Mononuclear cell (primary cell): Measurements from ENCODE around the gene SCG5. TPM values are rescaled to one million over a fixed set of nuclear protein-coding genes. Genes with fewer than 3 reads are reported as not detected.
"Not testable (repeated sequence)": the region's sequence is repeated elsewhere in the genome, so short reads cannot be mapped to it uniquely, and the experiment has no call there.

ENCODE experiments used
- H3K27me3 ChIP-seq: 2 replicates; pipeline ENCODE4 v1.6.0; 2011; ENCODE audit warnings: low read length, control low read depth; ENCODE audit not compliant: insufficient read depth
- H3K4me1 ChIP-seq: 2 replicates; pipeline ENCODE4 v1.5.1; 2011; ENCODE audit warnings: mild to moderate bottlenecking, low read length, control low read depth; ENCODE audit not compliant: insufficient read depth
- H3K4me3 ChIP-seq: 2 replicates; pipeline ENCODE4 v1.5.1; 2011; ENCODE audit warnings: mild to moderate bottlenecking, low read length, moderate library complexity
- H3K9me3 ChIP-seq: 2 replicates; pipeline ENCODE4 v1.5.1; 2011; ENCODE audit warnings: low read depth, mild to moderate bottlenecking, control low read depth, low read length
- total RNA-seq: library from RNA; depleted of rRNA; stranded (reverse); fragments of >200 nt; gene quantifications from one replicate; pipeline ENCODE4 v1.2.3, GENCODE V29; 2012

The SCG5 gene
- total RNA-seq: 0.21 TPM

GRCh38 chr15:32641517-32642059 is at the start of gene SCG5:
Gene SCG5, plus strand, starts transcription at chr15:32641710. Its CDS starts 1,883 bp downstream, at chr15:32643593.
- Histone ChIP-seq H3K9me3 (no peaks in the 10 kb centered on the region), H3K4me1 (no peaks in the 10 kb centered on the region), H3K27me3 (no peaks in the 10 kb centered on the region), H3K4me3 (no peak within 1 kb of the TSS)

GRCh38 chr15:32593151-32593550 is 48.4 kb upstream of the SCG5 start, which contains the start of gene GOLGA8N:
Gene GOLGA8N, plus strand, starts transcription at chr15:32593456.
- H3K27me3 ChIP-seq, H3K9me3 ChIP-seq: not testable (repeated sequence)

GRCh38 chr15:32609518-32609917 is 32.0 kb upstream of the SCG5 start:
- H3K4me1 ChIP-seq, H3K9me3 ChIP-seq: not testable (repeated sequence)

More at GRCh38 chr15:32593151-32593550, 48.4 kb upstream of the SCG5 start, which contains the start of gene GOLGA8N:
- H3K4me1 ChIP-seq, H3K4me3 ChIP-seq: not testable (repeated sequence)

GRCh38 chr15:32610719-32611118 is 30.8 kb upstream of the SCG5 start:
- not testable (repeated sequence) for H3K4me3 ChIP-seq, H3K27me3 ChIP-seq, H3K4me1 ChIP-seq, H3K9me3 ChIP-seq

More at GRCh38 chr15:32609518-32609917, 32.0 kb upstream of the SCG5 start:
- not testable (repeated sequence) for H3K4me3 ChIP-seq, H3K27me3 ChIP-seq

- H3K9me3 ChIP-seq, H3K27me3 ChIP-seq, H3K4me1 ChIP-seq: not testable (repeated sequence)
- H3K4me3 ChIP-seq: peak overlapping the region; percentile 57
Measured at GRCh38 chr15:32614712-32615050, 26.8 kb upstream of the SCG5 start.

GRCh38 chr15:32615051-32615870 is 26.2 kb upstream of the SCG5 start, which contains the start of gene ARHGAP11A:
Gene ARHGAP11A, plus strand, starts transcription at chr15:32615504. Its CDS starts 708 bp downstream, at chr15:32616212.
- H3K9me3 ChIP-seq, H3K27me3 ChIP-seq, H3K4me1 ChIP-seq: not testable (repeated sequence)
- H3K4me3 ChIP-seq: peak within 1 kb of the TSS; percentile 57

- not testable (repeated sequence) for H3K9me3 ChIP-seq
- peak overlapping the region; percentile 57 for H3K4me3 ChIP-seq
Measured at GRCh38 chr15:32615871-32616426, 25.6 kb upstream of the SCG5 start.

GRCh38 chr15:32636410-32636809 is 5.1 kb upstream of the SCG5 start:
- Histone ChIP-seq H3K4me1 (no peaks in the 10 kb centered on the region), H3K9me3 (no peaks in the 10 kb centered on the region), H3K27me3 (no peaks in the 10 kb centered on the region), H3K4me3 (no peak overlapping the region)

More at GRCh38 chr15:32615871-32616426, 25.6 kb upstream of the SCG5 start:
- not testable (repeated sequence) for H3K27me3 ChIP-seq, H3K4me1 ChIP-seq

- H3K9me3 ChIP-seq: no peaks in the 10 kb centered on the region
- H3K4me3 ChIP-seq: no peak overlapping the region
- no peaks in the 10 kb centered on the region for H3K4me1 ChIP-seq
- no peaks in the 10 kb centered on the region for H3K27me3 ChIP-seq
Measured at GRCh38 chr15:32636908-32637567, 4.5 kb upstream of the SCG5 start.

- no peaks in the 10 kb centered on the region for H3K4me1 ChIP-seq
- no peaks in the 10 kb centered on the region for H3K9me3 ChIP-seq
- H3K27me3 ChIP-seq: no peaks in the 10 kb centered on the region
- H3K4me3 ChIP-seq: no peak overlapping the region
Measured at GRCh38 chr15:32637704-32638103, 3.8 kb upstream of the SCG5 start.

GRCh38 chr15:32642667-32643435 is 1.3 kb downstream of the SCG5 start:
- Histone ChIP-seq H3K9me3 (no peaks in the 10 kb centered on the region), H3K27me3 (no peaks in the 10 kb centered on the region), H3K4me1 (no peaks in the 10 kb centered on the region), H3K4me3 (no peak overlapping the region)

GRCh38 chr15:32643907-32644445 is 2.5 kb downstream of the SCG5 start:
- Histone ChIP-seq H3K4me1 (no peaks in the 10 kb centered on the region), H3K9me3 (no peaks in the 10 kb centered on the region), H3K4me3 (no peak overlapping the region), H3K27me3 (no peaks in the 10 kb centered on the region)

- no peaks in the 10 kb centered on the region for H3K27me3 ChIP-seq
- H3K4me1 ChIP-seq: no peaks in the 10 kb centered on the region
- no peaks in the 10 kb centered on the region for H3K9me3 ChIP-seq
- no peak overlapping the region for H3K4me3 ChIP-seq
Measured at GRCh38 chr15:32646291-32646690, 4.8 kb downstream of the SCG5 start.

GRCh38 chr15:32649342-32649741 is 7.8 kb downstream of the SCG5 start:
- Histone ChIP-seq H3K4me1 (no peaks in the 10 kb centered on the region), H3K27me3 (no peaks in the 10 kb centered on the region), H3K4me3 (no peak overlapping the region), H3K9me3 (no peaks in the 10 kb centered on the region)
